Stomach smooth muscle (tissue), 2 donors: ENCODE data around the gene CRY1.

ENCODE experiments used
- H3K27ac ChIP-seq: one replicate; pipeline ENCODE4 v1.7.0; 2013; ENCODE audit warnings: mild to moderate bottlenecking, low read length, inconsistent platforms
- H3K27me3 ChIP-seq, 2 donors: one replicate each; pipeline ENCODE4 v1.7.0; 2013; ENCODE audit warnings: low read length in 2 of 2; ENCODE audit not compliant: insufficient read depth in 2 of 2, control insufficient read depth in 1 of 2
- H3K36me3 ChIP-seq, 2 donors: one replicate each; pipeline ENCODE4 v1.7.0; 2013; ENCODE audit warnings: low read length in 2 of 2; ENCODE audit not compliant: control insufficient read depth in 2 of 2, insufficient read depth in 2 of 2
- H3K4me1 ChIP-seq: one replicate; pipeline ENCODE4 v1.7.0; 2013; ENCODE audit warnings: low read length; ENCODE audit not compliant: control insufficient read depth, insufficient read depth
- H3K4me3 ChIP-seq, 2 donors: one replicate each; pipeline ENCODE4 v1.7.0; 2013; ENCODE audit warnings: low read length in 2 of 2
- H3K9ac ChIP-seq, 2 donors: one replicate each; pipeline ENCODE4 v1.7.0; 2013; ENCODE audit warnings: low read length in 2 of 2, mild to moderate bottlenecking in 1 of 2
- H3K9me3 ChIP-seq, 2 donors: one replicate each; pipeline ENCODE4 v1.7.0; 2013; ENCODE audit warnings: low read length in 2 of 2; ENCODE audit not compliant: control insufficient read depth in 2 of 2
- donor health status: healthy.
- donor health status: Pancreatic carcinoma.

CRY1 gene

GRCh38 chr12:106947461-106947860 is 145.9 kb downstream of the CRY1 start:
- no peaks in the 10 kb centered on the region for H3K27me3 ChIP-seq
- no peaks in the 10 kb centered on the region for H3K9me3 ChIP-seq
- no peak overlapping the region for H3K4me3 ChIP-seq
- no peaks in the 10 kb centered on the region for H3K36me3 ChIP-seq
- no peak overlapping the region for H3K9ac ChIP-seq
- no peaks in the 10 kb centered on the region for H3K4me1 ChIP-seq
- H3K27ac ChIP-seq: no peak overlapping the region

- Histone ChIP-seq H3K9me3 (no peaks in the 10 kb centered on the region), H3K4me3 (no peak overlapping the region), H3K27ac (no peak overlapping the region), H3K36me3 (no peaks in the 10 kb centered on the region), H3K27me3 (no peaks in the 10 kb centered on the region), H3K9ac (no peak overlapping the region), H3K4me1 (no peaks in the 10 kb centered on the region)
These were observed 148.0 kb downstream of the CRY1 start for GRCh38 chr12:106945261-106945851.

- Histone ChIP-seq H3K27ac (no peak overlapping the region), H3K4me1 (no peaks in the 10 kb centered on the region), H3K4me3 (no peak overlapping the region)
These were observed 150.6 kb downstream of the CRY1 start for GRCh38 chr12:106942775-106943174.

GRCh38 chr12:106941481-106942156 is 151.7 kb downstream of the CRY1 start:
- no peaks in the 10 kb centered on the region for H3K4me1 ChIP-seq
- H3K9ac ChIP-seq: no peak overlapping the region
- no peak overlapping the region for H3K4me3 ChIP-seq
- H3K9me3 ChIP-seq: no peaks in the 10 kb centered on the region
- no peaks in the 10 kb centered on the region for H3K36me3 ChIP-seq
- H3K27me3 ChIP-seq: no peaks in the 10 kb centered on the region
- no peak overlapping the region for H3K27ac ChIP-seq

More at GRCh38 chr12:106942775-106943174, 150.6 kb downstream of the CRY1 start:
- Histone ChIP-seq H3K9me3 (no peaks in the 10 kb centered on the region), H3K9ac (no peak overlapping the region), H3K36me3 (no peaks in the 10 kb centered on the region), H3K27me3 (no peaks in the 10 kb centered on the region)
